ENCODE data around the gene NUP93.

The NUP93 gene

GRCh38 chr16:56833243-56833970 lies 103.5 kb downstream of the NUP93 start:
- in situ Hi-C loops (cut with MboI; ENCODE audit: low sequenced_read_pairs): no loop called here
- peaks cover 8% of the 10 kb centered on the region for H3K4me1 ChIP-seq
- peaks cover 71% of the 10 kb centered on the region for H3K36me3 ChIP-seq (replicated peaks)
- H3K27me3 ChIP-seq (ENCODE audit: low read depth): no peaks in the 10 kb centered on the region
- H3K4me3 ChIP-seq: no peak overlapping the region
- no peak for DNase-seq (ENCODE audit: low spot score in 2 of 2)
- H3K9me3 ChIP-seq: no peaks in the 10 kb centered on the region

DNA sequence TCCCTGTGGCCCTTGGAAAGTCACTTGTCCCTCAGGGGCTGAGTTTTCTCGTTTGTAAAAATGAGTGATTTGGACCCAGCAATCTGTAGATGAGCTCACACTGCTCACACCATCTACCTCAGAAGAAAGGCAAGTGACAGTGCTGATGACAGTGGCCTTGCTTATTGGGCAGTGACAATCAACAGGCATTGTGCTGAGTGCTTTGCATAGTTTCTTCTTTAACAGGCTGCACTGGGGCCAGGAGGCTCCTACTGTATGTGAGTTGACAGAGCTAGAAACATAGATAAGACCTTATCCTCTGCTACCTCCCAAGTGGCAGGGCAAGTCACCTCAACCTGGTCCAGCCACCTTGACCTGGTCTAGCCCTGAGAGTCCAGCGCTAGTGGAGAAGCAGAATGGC lies 105.4 kb downstream of the NUP93 start:
- in situ Hi-C loops (cut with MboI; ENCODE audit: low sequenced_read_pairs): no loop called here
- Histone ChIP-seq H3K27me3 (ENCODE audit: low read depth) (no peaks in the 10 kb centered on the region), H3K4me3 (no peak overlapping the region), H3K9me3 (no peaks in the 10 kb centered on the region), H3K4me1 (peaks cover 8% of the 10 kb centered on the region), H3K36me3 (replicated peaks) (peaks cover 73% of the 10 kb centered on the region)
- DNase-seq (ENCODE audit: low spot score in 2 of 2): no peak

GRCh38 chr16:56836410-56837230 lies 106.7 kb downstream of the NUP93 start:
- Histone ChIP-seq H3K4me3 (no peak overlapping the region), H3K27me3 (ENCODE audit: low read depth) (no peaks in the 10 kb centered on the region), H3K9me3 (no peaks in the 10 kb centered on the region), H3K4me1 (peaks cover 8% of the 10 kb centered on the region), H3K36me3 (replicated peaks) (peaks cover 78% of the 10 kb centered on the region)
- in situ Hi-C loops (cut with MboI; ENCODE audit: low sequenced_read_pairs): no loop called here
- DNase-seq (ENCODE audit: low spot score in 2 of 2): peak in 1 of 2 experiments; percentile 19

- H3K27me3 ChIP-seq (ENCODE audit: low read depth): no peaks in the 10 kb centered on the region
- H3K4me3 ChIP-seq: no peak overlapping the region
- H3K36me3 ChIP-seq (replicated peaks): peaks cover 86% of the 10 kb centered on the region
- DNase-seq (ENCODE audit: low spot score in 2 of 2): no peak
- in situ Hi-C loops (cut with MboI; ENCODE audit: low sequenced_read_pairs): no loop called here
- H3K4me1 ChIP-seq: peaks cover 8% of the 10 kb centered on the region
- no peaks in the 10 kb centered on the region for H3K9me3 ChIP-seq
Measured at GRCh38 chr16:56838622-56839337, 108.9 kb downstream of the NUP93 start.

DNA sequence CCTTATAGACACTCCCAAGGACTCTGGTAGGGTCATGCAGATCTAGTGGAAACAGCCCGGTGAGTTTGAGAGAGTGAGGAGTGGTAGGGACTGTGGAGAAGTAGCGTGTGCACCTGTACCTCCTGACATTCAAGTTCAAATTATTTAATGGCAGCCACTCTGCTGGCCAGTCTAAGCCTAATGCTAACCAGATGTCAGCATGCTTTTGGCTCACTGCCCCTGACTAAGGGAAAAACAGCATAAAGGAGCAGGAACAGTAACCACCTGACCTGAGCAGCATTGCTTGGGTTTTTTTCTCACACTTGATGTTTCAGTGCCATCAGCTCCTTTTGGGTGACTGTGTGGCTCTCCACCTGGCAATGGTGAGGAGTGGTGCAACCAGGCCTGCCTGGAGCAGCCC lies 111.3 kb downstream of the NUP93 start:
- in situ Hi-C loops (cut with MboI; ENCODE audit: low sequenced_read_pairs): no loop called here
- Histone ChIP-seq H3K9me3 (no peaks in the 10 kb centered on the region), H3K27me3 (ENCODE audit: low read depth) (no peaks in the 10 kb centered on the region), H3K36me3 (replicated peaks) (peaks cover 87% of the 10 kb centered on the region), H3K4me1 (peaks cover 4% of the 10 kb centered on the region), H3K4me3 (no peak overlapping the region)
- DNase-seq (ENCODE audit: low spot score in 2 of 2): no peak

DNA sequence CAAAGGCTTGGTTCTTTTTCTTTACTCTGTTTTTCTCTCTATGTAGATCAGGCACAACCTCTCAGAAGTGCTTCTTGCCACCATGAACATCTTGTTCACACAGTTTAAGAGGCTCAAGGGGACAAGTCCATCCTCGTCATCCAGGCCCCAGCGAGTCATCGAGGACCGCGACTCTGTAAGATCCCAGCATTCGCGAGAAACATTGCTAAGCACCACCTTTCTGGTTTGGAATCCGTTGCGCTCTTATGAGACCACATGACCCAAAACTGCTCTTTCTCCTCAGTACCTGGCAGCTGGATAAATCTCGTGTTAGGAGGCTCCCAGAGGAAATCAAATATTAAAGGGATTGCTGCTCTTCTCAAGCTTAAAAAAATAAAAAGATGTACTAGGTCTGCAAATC lies 111.7 kb downstream of the NUP93 start:
- in situ Hi-C loops (cut with MboI; ENCODE audit: low sequenced_read_pairs): no loop called here
- H3K4me3 ChIP-seq: no peak overlapping the region
- peaks cover 84% of the 10 kb centered on the region for H3K36me3 ChIP-seq (replicated peaks)
- H3K9me3 ChIP-seq: no peaks in the 10 kb centered on the region
- no peaks in the 10 kb centered on the region for H3K4me1 ChIP-seq
- H3K27me3 ChIP-seq (ENCODE audit: low read depth): no peaks in the 10 kb centered on the region
- DNase-seq (ENCODE audit: low spot score in 2 of 2): no peak

DNA sequence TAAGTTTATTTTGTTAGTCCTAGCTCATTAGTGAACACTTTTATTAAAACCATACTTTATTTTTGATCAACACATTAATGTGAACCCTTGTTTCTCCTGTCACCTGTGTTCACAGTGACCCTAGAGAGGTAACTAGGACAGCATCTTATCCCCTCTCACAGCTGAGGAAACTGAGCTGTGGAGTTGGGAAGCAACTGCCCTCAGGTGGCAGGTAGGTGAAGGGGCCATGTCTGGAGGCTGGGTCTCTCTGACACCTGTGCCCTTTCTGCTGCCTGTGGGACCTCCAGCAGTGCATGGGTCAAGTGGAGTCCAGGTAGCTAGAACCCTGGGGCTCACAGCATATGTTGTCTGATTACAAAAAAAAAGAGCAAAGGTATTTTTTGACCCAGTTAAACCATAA lies 112.2 kb downstream of the NUP93 start:
- DNase-seq (ENCODE audit: low spot score in 2 of 2): no peak
- in situ Hi-C loops (cut with MboI; ENCODE audit: low sequenced_read_pairs): no loop called here
- Histone ChIP-seq H3K9me3 (no peaks in the 10 kb centered on the region), H3K27me3 (ENCODE audit: low read depth) (no peaks in the 10 kb centered on the region), H3K4me3 (no peak overlapping the region), H3K36me3 (replicated peaks) (peaks cover 80% of the 10 kb centered on the region), H3K4me1 (no peaks in the 10 kb centered on the region)

DNA sequence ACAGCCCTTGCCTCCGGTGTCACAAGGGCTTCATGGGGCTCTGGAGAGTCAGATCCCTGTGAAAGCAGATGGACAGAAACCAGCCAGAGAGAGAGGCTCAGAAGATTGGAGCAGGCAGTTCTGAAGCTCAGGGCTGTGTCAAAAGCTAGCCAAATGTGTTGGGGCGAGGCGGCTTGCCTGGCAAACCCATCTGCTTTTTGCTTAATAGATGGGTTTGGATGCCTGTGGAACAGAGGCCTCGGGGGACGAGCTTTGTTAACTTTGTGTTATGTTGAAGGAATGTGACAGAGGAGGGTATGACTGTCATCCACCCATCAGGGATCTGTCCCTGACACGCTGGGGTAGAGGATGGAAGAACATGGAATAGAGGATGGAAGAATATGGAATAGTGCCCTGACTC lies 114.1 kb downstream of the NUP93 start:
- H3K36me3 ChIP-seq (replicated peaks): peaks cover 63% of the 10 kb centered on the region
- no peaks in the 10 kb centered on the region for H3K9me3 ChIP-seq
- in situ Hi-C loops (cut with MboI; ENCODE audit: low sequenced_read_pairs): no loop called here
- DNase-seq (ENCODE audit: low spot score in 2 of 2): no peak
- no peaks in the 10 kb centered on the region for H3K4me1 ChIP-seq
- H3K27me3 ChIP-seq (ENCODE audit: low read depth): no peaks in the 10 kb centered on the region
- H3K4me3 ChIP-seq: no peak overlapping the region

DNA sequence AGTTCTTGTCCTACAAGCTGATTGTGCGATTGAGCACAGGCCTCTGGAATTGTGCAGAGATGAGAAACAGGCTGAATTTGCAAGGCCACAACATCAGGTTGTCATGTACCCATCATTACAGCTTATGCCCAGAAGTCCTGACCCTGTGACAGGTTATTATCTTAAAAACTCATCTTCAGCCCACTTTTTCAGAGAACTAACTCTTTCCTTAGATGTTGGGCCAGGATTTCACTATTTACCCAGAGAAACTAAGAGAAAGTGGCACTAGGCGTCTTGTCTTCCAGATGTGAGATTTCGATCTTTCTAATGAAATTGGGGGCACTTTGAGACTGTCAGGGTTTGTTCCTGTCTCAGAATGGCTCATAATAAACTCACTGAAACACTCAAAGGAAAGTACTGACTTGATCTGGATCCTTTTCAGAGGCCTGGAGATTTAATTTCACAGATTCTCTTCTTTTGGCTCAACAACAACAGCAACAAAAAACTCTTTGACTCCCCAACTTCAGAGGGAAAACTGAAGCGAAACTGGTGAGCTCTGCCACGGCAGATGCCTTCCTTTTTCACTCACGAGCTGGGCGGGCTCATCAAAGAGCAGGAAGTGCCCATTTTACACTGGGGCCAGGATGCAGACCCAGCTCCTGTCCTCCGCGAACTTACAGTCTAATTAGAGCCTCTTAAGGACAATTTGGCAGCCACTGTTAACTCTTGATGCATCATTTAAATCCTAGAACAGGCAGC lies 117.4 kb downstream of the NUP93 start:
- no peak for DNase-seq (ENCODE audit: low spot score in 2 of 2)
- no peaks in the 10 kb centered on the region for H3K9me3 ChIP-seq
- no peaks in the 10 kb centered on the region for H3K27me3 ChIP-seq (ENCODE audit: low read depth)
- no peak overlapping the region for H3K4me3 ChIP-seq
- in situ Hi-C loops (cut with MboI; ENCODE audit: low sequenced_read_pairs): no loop called here
- no peaks in the 10 kb centered on the region for H3K4me1 ChIP-seq
- H3K36me3 ChIP-seq (replicated peaks): peaks cover 33% of the 10 kb centered on the region

DNA sequence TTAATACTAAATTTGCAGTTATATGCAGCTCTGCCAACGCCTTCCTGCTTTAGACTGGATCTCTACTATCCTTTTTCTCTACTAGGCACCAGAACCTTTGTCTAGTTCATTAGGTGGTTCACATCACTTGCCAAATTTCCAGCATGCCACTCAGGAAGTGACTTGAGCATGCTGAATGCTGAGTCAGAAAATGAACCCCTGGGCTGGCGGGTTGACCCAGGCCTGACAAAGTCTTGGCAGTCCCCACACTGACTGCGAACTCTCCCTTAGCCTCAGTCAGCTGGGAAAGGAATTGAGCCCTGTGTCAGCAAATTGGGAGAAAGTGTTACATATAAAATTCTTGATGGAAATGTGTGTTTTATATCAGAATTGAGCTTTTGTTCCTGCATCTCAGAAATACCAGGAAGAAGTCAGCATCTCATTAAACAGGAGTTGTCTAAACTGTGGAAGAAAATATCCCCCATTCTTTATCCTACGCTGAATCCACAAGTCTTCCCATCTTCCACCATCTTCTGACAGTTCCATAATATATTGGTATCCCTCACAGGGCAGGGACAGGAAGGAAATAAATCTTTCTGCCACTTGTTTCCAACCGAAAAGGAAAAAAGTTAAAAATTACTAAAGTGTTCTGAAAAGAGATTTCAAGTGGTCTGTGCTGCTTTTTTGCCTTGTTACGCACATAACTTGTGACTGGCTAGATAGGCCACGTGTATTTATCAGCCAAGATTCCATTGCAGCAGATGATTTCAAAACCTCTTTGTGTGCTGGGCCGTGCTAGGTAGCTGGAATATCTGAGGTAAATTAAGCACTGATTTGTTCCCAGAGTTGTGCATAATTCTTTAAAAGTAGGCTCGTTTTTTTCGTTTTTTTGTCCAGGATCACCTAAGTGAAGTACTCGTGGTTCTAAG lies 118.4 kb downstream of the NUP93 start:
- DNase-seq (ENCODE audit: low spot score in 2 of 2): no peak
- H3K27me3 ChIP-seq (ENCODE audit: low read depth): no peaks in the 10 kb centered on the region
- no peak overlapping the region for H3K4me3 ChIP-seq
- H3K4me1 ChIP-seq: no peaks in the 10 kb centered on the region
- peaks cover 24% of the 10 kb centered on the region for H3K36me3 ChIP-seq (replicated peaks)
- in situ Hi-C loops (cut with MboI; ENCODE audit: low sequenced_read_pairs): no loop called here
- no peaks in the 10 kb centered on the region for H3K9me3 ChIP-seq

GRCh38 chr16:56848955-56849689 lies 119.2 kb downstream of the NUP93 start:
- no peak overlapping the region for H3K4me3 ChIP-seq
- in situ Hi-C loops (cut with MboI; ENCODE audit: low sequenced_read_pairs): no loop called here
- no peaks in the 10 kb centered on the region for H3K27me3 ChIP-seq (ENCODE audit: low read depth)
- no peaks in the 10 kb centered on the region for H3K4me1 ChIP-seq
- peak in 1 of 2 experiments; percentile 27 for DNase-seq (ENCODE audit: low spot score in 2 of 2)
- peaks cover 16% of the 10 kb centered on the region for H3K36me3 ChIP-seq (replicated peaks)
- no peaks in the 10 kb centered on the region for H3K9me3 ChIP-seq
